Osteocyte (in vitro differentiated cells): ENCODE results near the gene TMED6. TPM values are rescaled to one million over a fixed set of nuclear protein-coding genes. Genes with fewer than 3 reads are reported as not detected.

ENCODE experiments used
- DNase-seq: peaks from one replicate; pipeline ENCODE4 v3.0.0; 2021; ENCODE audit warnings: mixed read lengths; ENCODE audit not compliant: unreplicated experiment; ENCODE audit errors: extremely low spot score
- H3K27ac Mint-ChIP-seq: one replicate; pipeline ENCODE4 v1.8.0; 2021; ENCODE audit warnings: mild to moderate bottlenecking, mixed read lengths; ENCODE audit not compliant: unreplicated experiment
- H3K27me3 Mint-ChIP-seq: one replicate; pipeline ENCODE4 v1.8.0; 2021; ENCODE audit warnings: mixed read lengths; ENCODE audit not compliant: unreplicated experiment
- H3K36me3 Mint-ChIP-seq: one replicate; pipeline ENCODE4 v1.8.0; 2021; ENCODE audit warnings: mixed read lengths; ENCODE audit not compliant: unreplicated experiment
- H3K4me1 Mint-ChIP-seq: one replicate; pipeline ENCODE4 v1.8.0; 2021; ENCODE audit warnings: mixed read lengths; ENCODE audit not compliant: unreplicated experiment
- H3K4me3 Mint-ChIP-seq: one replicate; pipeline ENCODE4 v1.8.0; 2021; ENCODE audit warnings: mild to moderate bottlenecking, moderate library complexity, mixed read lengths; ENCODE audit not compliant: unreplicated experiment
- H3K9me3 Mint-ChIP-seq: one replicate; pipeline ENCODE4 v1.8.0; 2021; ENCODE audit warnings: mixed read lengths; ENCODE audit not compliant: unreplicated experiment
- total RNA-seq: library from RNA; stranded (reverse); gene quantifications from 2 replicates; pipeline ENCODE4 v1.2.1, GENCODE V29; 2021
- TF ChIP-seq, protein P1 (sequence below): fragments of 200-600 bp; sonication (generic); IDR thresholded peaks from 2 replicates; pipeline ENCODE4 v1.5.0; 2021; ENCODE audit warnings: antibody characterized with exemption, mild to moderate bottlenecking, moderate library complexity

Gene TMED6
- total RNA-seq, 1 donor from 2014 or later = 0.40 TPM

DNA sequence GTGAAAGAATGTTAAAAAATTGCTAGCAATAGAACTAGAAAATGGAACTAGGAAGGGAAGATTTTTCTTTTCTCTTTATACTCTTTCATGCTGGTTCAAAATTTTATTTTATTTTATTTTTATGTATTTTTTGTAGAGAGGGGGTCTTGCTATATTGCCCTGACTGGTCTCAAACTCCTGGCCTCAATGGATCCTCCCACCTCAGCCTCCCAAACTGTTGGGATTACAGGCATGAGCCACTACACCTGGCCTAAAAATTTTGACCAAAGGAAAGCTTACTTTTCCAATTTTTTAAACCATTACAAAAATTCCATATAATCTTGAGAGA, 44.2 kb upstream of the TMED6 start:
- Mint-ChIP-seq H3K4me1 (peaks cover 28% of the 10 kb centered on the region), H3K27me3 (peaks cover 10% of the 10 kb centered on the region), H3K36me3 (no peaks in the 10 kb centered on the region), H3K27ac (peak overlapping the region; percentile 96), H3K9me3 (no peaks in the 10 kb centered on the region), H3K4me3 (no peak overlapping the region)
- DNase-seq = no peak
- TF ChIP-seq, protein P1, sequence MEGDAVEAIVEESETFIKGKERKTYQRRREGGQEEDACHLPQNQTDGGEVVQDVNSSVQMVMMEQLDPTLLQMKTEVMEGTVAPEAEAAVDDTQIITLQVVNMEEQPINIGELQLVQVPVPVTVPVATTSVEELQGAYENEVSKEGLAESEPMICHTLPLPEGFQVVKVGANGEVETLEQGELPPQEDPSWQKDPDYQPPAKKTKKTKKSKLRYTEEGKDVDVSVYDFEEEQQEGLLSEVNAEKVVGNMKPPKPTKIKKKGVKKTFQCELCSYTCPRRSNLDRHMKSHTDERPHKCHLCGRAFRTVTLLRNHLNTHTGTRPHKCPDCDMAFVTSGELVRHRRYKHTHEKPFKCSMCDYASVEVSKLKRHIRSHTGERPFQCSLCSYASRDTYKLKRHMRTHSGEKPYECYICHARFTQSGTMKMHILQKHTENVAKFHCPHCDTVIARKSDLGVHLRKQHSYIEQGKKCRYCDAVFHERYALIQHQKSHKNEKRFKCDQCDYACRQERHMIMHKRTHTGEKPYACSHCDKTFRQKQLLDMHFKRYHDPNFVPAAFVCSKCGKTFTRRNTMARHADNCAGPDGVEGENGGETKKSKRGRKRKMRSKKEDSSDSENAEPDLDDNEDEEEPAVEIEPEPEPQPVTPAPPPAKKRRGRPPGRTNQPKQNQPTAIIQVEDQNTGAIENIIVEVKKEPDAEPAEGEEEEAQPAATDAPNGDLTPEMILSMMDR = no peak

DNA sequence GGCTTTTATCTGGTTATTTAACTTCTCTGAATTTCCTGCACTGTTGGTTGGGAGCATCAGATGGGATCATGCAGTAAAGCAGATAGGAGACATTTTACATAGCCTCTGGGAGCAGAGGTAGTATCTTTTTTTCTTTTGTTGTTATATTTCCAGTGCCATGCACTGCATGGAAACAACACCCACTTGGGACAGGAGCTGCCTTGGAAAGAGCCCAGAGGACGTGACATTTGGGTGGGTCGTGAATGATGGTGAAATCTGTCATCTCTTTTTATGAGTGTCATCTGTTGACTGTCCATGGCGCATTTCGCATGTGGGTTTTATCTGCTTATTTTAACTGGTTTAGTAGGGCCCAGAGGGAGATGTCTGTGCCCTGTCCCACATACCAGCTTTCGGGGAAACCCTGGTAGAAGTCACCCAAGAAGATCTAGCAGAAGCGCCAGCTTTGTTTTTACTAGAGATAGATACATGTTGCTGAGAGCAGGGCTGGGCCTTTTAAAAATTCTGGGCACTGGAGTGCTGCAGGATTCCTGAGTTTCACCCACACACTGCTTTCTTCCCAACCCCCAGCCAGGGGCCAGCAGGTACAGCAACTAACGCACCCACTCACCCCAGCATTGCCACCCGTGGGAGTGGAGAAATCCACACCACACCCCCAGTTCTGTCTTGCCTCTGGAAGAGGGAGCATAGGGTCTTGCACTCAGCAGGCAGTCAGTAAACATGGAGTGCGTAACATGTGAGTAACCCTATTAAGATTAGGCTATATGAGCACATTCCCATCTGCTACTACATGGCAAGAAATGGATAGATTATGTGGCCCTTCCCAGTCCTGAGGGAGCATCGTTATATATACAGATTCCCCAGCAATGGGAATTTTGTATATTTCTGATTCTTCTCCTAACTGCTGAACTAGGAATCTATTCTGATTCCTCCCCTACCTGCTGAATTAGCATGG, 42.6 kb upstream of the TMED6 start:
- Mint-ChIP-seq H3K9me3 (no peaks in the 10 kb centered on the region), H3K27me3 (peaks cover 10% of the 10 kb centered on the region), H3K36me3 (no peaks in the 10 kb centered on the region), H3K27ac (no peak overlapping the region), H3K4me3 (no peak overlapping the region), H3K4me1 (peaks cover 28% of the 10 kb centered on the region)
- TF ChIP-seq, protein P1 = no peak
- DNase-seq = no peak

DNA sequence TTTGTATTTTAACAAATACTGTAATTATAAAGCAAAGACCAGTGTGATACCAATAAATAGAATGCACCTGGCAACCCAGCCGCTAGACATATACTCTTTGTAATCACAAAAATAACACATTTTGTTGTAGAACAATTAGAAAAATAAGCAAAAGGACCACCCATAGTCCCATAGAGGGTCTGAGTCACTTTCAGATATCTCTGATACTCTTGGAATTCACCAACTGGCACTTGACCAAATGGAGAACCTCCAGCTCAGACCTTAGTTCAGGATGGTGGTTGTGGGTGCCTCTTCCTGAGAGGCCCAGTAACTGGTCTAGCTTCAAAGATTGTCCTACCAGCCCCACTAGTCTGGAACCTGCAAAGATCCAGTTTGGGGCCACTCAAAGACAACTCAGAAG, 35.0 kb upstream of the TMED6 start:
- H3K9me3 Mint-ChIP-seq = no peaks in the 10 kb centered on the region
- peaks cover 18% of the 10 kb centered on the region for H3K36me3 Mint-ChIP-seq
- H3K27ac Mint-ChIP-seq = peak overlapping the region; percentile 92
- peak overlapping the region; percentile 97 for H3K4me3 Mint-ChIP-seq
- peaks cover 16% of the 10 kb centered on the region for H3K4me1 Mint-ChIP-seq
- TF ChIP-seq, protein P1 = no peak
- no peaks in the 10 kb centered on the region for H3K27me3 Mint-ChIP-seq
- no peak for DNase-seq

DNA sequence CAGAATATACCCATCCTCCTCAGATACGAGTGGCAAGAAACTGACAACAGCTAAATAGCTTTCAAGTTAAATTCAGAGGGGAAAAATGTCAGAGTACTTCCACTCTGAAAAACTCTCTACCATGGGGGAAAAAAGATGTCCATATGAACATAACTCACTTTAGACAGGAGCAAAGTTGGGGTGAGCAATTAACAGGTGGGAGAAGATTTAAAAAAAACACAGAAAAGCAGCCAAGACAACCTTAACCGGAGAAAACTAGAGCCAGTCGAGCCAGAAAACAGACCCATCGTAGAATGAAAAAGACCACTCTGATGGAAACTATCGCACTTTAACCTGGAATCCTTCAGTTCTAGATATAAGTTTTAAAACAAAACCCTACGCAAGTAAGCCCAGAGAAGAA, 33.4 kb upstream of the TMED6 start:
- peaks cover 16% of the 10 kb centered on the region for H3K4me1 Mint-ChIP-seq
- H3K27ac Mint-ChIP-seq = peak overlapping the region; percentile 92
- H3K4me3 Mint-ChIP-seq = peak overlapping the region; percentile 84
- peaks cover 21% of the 10 kb centered on the region for H3K36me3 Mint-ChIP-seq
- no peaks in the 10 kb centered on the region for H3K27me3 Mint-ChIP-seq
- no peaks in the 10 kb centered on the region for H3K9me3 Mint-ChIP-seq
- DNase-seq = no peak
- TF ChIP-seq, protein P1 = no peak

GRCh38 chr16:69382421-69382820, 30.8 kb upstream of the TMED6 start:
- H3K4me3 Mint-ChIP-seq = no peak overlapping the region
- no peaks in the 10 kb centered on the region for H3K27me3 Mint-ChIP-seq
- peaks cover 16% of the 10 kb centered on the region for H3K4me1 Mint-ChIP-seq
- TF ChIP-seq, protein P1 = no peak
- H3K27ac Mint-ChIP-seq = no peak overlapping the region
- no peak for DNase-seq
- H3K9me3 Mint-ChIP-seq = no peaks in the 10 kb centered on the region
- H3K36me3 Mint-ChIP-seq = peaks cover 40% of the 10 kb centered on the region
